ENCODE data around the gene ZSCAN5A.
A peak's percentile ranks its signal among the peaks of the same experiment; 100 is the strongest.
"Not testable (repeated sequence)": the region's sequence is repeated elsewhere in the genome, so short reads cannot be mapped to it uniquely, and the experiment has no call there.

ZSCAN5A gene

GRCh38 chr19:56270676-56271075, 44.0 kb downstream of the ZSCAN5A start:
- DNase-seq (ENCODE audit: low spot score): no peak

GRCh38 chr19:56269348-56269747, 45.3 kb downstream of the ZSCAN5A start:
- DNase-seq (ENCODE audit: low spot score): peak; percentile 54

DNA sequence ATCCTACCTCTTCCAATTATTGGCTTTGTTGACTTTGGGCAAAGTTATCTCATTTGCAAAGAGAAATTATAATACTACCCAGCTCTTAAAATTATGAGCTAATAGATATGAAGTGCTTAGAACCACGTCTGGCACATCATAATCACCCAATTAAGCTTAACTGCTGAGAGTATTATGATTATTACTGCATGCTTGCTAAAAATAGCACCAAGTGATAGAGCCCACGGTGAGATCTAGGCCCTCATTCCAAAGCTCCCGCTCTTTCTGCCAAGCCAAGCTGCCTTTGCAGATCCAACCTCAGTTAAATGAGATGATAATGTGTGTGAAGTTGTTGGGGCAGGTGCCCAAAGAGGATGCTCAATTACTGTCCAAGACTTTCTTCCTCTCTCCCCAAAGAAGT, 48.6 kb downstream of the ZSCAN5A start:
- DNase-seq (ENCODE audit: low spot score): peak; percentile 69

DNA sequence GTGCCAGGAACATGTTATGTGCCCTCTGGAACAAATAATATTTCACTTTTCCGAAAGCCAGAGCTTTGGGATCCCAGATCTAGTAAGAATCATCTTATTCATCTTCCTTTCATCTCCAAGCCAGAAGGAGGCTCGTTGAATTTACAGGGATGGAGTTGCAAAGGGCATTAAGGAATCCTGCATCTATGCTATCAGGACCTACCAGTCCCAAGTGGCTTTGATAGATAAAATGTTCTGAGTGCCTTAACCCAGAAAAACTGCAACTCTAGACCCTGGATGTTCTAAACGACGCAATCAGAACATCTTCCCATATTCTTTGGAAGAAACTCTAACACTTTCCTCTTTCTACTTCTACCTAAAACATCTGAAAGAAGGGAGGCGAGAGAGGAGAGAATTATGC, 51.3 kb downstream of the ZSCAN5A start:
- no peak for DNase-seq (ENCODE audit: low spot score)

DNA sequence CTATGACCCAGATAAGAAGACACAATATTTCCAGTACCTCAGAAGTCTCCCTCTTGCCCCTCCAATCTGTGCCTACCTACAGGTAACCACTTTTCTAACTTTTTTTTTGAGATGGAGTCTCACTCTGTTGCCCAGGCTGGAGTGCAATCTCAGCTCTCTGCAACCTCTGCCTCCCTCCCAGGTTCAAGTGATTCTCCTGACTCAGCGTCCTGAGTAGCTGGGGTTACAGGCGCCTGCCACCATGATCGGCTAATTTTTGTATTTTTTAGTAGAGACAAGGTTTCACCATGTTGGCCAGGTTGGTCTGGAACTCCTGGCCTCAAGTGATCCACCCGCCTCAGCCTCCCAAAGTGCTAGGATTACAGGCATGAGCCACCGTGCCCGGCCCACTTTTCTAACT, 52.7 kb downstream of the ZSCAN5A start:
- not testable (repeated sequence) for DNase-seq (ENCODE audit: low spot score)

DNA sequence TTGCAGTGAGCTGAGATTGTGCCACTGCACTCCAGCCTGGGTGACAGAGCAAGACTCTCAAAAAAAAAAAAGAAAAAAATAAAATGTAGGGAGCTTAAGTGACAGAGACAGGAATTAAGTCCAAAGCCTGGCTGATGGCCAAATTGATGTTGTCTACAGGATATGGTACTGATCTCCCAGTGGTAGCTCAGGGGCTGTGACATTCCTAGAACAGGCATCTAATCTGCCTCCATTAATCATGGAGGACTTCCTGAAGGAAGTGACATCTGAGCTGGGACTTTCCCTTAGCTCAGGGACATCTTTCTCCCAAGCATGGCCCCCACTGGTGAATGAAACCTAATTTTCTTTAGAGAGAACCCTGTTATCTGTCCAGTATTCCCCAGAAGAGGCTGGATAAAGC, 53.5 kb downstream of the ZSCAN5A start:
- DNase-seq (ENCODE audit: low spot score): peak; percentile 41

DNA sequence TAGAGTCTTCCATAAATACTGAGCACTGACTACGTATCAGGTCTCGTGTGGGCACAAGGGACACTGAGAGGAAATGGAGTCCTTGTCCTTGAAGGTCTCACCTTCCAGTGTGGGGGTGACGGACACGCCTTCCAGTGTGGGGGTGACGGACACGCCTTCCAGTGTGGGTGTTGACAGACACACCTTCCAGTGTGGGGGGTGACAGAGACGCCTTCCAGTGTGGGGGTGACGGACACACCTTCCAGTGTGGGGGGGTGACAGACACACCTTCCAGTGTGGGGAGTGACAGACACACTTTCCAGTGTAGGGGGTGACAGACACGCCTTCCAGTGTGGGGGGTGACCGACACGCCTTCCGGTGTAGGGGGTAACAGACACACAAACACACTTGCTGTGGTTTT, 56.4 kb downstream of the ZSCAN5A start:
- no peak for DNase-seq (ENCODE audit: low spot score)

DNA sequence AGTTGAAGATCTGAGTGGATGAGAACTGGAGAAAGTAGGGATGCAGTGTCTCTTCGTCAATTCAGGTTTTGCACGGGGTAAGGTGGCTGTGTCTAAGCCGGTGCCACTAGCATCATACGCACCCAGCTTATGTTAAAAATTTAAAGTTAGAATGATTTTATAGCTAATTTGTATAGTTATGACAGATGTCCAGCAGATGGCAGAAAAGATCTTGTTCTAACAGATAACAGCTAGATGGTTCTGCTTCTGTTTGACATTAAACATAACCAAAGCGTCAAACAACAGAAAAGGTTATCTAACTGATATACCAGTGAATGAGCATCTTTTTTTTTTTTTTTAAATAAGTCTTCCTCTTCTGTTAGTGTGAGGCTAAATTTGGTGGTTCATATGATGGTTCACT, 60.9 kb downstream of the ZSCAN5A start:
- DNase-seq (ENCODE audit: low spot score): peak; percentile 48

DNA sequence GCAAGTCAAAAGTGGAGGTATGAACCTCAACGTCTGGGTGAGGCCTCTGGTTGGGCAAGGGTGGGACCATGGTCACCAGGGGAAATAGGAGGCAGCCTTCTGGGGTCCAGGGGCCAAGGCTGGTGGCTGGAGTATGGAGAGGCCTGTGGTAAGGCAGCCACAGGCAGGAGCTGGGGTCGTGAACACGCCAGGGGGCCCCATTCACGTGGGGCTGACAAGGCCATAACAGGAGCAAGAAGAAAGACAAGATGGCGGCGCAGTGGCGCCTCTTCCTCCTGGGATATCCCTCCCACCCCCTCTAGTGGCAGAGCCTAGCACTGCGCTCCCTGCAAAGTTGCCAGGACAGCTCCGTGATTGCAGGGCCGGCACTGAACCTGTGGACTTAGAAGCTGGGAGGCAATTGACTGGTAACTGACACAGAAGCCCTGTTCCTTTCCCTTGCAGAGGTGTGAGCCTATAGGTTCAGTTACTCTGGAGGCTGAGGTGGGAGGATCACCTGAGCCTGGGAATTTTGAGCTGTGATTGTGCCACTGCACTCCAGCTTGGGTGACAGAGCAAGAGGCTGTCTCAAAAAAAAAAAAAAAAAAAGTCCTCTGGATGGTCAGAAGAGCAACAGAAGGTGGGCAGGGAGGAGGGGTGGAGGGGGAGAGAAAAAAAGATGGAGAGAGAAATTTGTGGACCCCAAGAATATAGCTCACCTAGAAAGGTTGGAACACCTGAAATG, 61.8 kb downstream of the ZSCAN5A start:
- peak; percentile 85 for DNase-seq (ENCODE audit: low spot score)

GRCh38 chr19:56248736-56249338, 65.8 kb downstream of the ZSCAN5A start:
- not testable (repeated sequence) for DNase-seq (ENCODE audit: low spot score)

- not testable (repeated sequence) for DNase-seq (ENCODE audit: low spot score)
These were observed 68.9 kb downstream of the ZSCAN5A start for GRCh38 chr19:56245764-56246163.

DNA sequence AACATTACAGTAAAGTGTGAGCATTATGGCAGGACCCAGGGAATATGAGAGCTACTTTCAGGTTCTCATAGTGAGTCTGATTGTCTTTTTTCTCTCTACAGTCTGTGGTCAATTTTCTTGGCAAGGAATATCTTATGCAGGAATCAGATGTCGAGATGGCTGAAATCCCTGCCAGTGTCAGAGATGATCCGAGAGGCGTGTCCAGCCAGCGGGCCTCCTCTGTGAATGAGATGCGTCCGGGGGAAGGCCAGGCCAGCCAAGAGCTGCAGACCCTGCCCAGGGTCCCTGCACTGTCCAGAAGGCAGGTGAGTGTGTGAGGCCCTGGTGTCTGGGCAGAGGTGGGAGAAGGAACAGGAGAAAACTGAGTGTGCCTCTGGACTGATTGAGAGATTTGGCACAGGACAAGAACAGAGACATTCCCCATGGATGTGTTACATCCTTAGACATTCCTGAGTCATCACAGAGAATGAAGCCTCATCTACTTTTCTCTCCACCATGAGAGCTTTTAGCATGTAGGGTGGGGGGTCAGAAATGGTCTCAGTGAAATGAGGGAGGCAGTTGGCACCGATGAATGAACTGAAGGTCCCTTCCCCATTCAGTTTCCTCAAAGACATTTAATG, 69.4 kb downstream of the ZSCAN5A start:
- no peak for DNase-seq (ENCODE audit: low spot score)

DNA sequence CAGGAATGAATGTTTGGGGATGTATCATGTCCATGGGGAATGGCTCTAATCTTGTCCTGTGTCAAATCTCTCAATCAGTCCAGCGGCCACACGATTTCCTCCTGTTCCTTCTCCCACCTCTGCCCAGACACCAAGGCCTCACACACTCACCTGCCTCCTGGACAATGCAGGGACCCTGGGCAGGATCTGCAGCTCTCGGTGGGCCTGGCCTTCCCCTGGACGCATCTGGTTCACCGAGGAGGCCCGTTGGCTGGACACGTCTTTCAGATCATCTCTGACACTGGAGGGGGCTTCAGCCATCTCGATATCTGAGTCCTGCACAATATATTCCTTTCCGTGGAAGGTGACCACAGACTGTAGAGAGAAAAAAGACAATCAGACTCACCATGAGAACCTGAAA, 91.2 kb downstream of the ZSCAN5A start:
- DNase-seq (ENCODE audit: low spot score): no peak

GRCh38 chr19:56222901-56223300, 91.7 kb downstream of the ZSCAN5A start:
- no peak for DNase-seq (ENCODE audit: low spot score)

DNA sequence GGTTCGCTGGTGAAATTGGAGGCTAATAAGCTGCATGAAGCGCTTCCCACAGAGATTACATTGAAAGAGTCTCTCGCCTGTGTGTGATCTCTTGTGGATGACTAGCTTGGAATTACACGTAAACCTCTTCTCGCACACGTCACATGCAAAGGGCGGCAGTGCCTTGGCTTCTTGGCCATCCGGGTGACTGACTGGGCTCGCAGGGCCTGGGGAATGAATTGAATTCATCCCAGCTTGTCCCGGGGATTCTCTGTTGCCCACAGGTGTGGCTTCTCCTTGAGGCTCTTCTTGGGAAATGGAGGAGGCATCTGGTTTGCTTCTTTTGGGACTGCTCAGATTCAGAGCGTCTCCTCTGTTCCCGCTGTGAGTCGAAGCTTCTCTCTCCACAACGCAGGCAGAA, 92.8 kb downstream of the ZSCAN5A start:
- no peak for DNase-seq (ENCODE audit: low spot score)

GRCh38 chr19:56221442-56221841, 93.2 kb downstream of the ZSCAN5A start:
- not testable (repeated sequence) for DNase-seq (ENCODE audit: low spot score)

GRCh38 chr19:56218961-56219360, 95.7 kb downstream of the ZSCAN5A start:
- no peak for DNase-seq (ENCODE audit: low spot score)

- no peak for DNase-seq (ENCODE audit: low spot score)
These were observed 97.3 kb downstream of the ZSCAN5A start for GRCh38 chr19:56217039-56217949.

GRCh38 chr19:56211718-56212117, 102.9 kb downstream of the ZSCAN5A start:
- DNase-seq (ENCODE audit: low spot score): no peak

- not testable (repeated sequence) for DNase-seq (ENCODE audit: low spot score)
These were observed 104.6 kb downstream of the ZSCAN5A start for GRCh38 chr19:56210036-56210435.

DNA sequence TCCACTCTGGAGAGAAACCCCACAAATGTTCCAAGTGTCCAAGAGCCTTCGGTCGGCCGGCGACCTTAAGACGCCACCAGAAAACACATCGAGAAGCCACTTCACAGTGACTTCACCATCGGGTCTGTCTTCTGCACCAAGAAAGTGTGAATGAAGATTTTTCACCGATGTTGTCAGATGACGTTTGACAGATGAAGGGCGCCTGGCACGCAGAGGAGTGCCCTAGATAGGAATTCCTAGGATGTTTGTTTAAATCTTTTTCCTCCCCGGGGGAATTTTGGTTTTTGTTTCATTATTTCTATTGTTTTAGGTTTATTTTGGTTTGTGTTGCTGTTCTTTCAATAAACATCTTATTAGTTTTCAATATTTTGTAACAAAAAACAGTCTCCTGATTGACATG, 105.5 kb downstream of the ZSCAN5A start:
- no peak for DNase-seq (ENCODE audit: low spot score)

- DNase-seq (ENCODE audit: low spot score): not testable (repeated sequence)
These were observed 107.1 kb downstream of the ZSCAN5A start for GRCh38 chr19:56207581-56207980.

All from D341Med (cell line).